Measurements from ENCODE around the gene FAM98B. TPM values are rescaled to one million over a fixed set of nuclear protein-coding genes. Genes with fewer than 3 reads are reported as not detected.

The FAM98B gene
- total and polyA plus RNA-seq, 2 of the 8 experiments (the other 6 are each of a cell fraction or from before 2014, with no cell fraction given) = 5.9 to 48.4 TPM

GRCh38 chr15:38520035-38520434, 66.1 kb downstream of the FAM98B start:
- Histone ChIP-seq H2BK120ac (replicated peaks; ENCODE audit: low read depth, low read length) (no peak overlapping the region), H2BK15ac (ENCODE audit: low read length) (no peak overlapping the region), H2AFZ (ENCODE audit: low read length) (no peak overlapping the region), H3K36me3 (ENCODE audit: control insufficient read depth in 2 of 4, insufficient read depth in 4 of 4, low read length in 3 of 4) (no peaks in the 10 kb centered on the region), H3K23me2 (ENCODE audit: low read depth, low read length) (peaks cover 1% of the 10 kb centered on the region; the same call in 1 of the 2 replicates), H2BK12ac (ENCODE audit: low read depth, low read length) (no peak overlapping the region), H4K91ac (replicated peaks; ENCODE audit: insufficient read length, low read length) (no peak overlapping the region), H3K27me3 (replicated peaks in 1 of 4; ENCODE audit: control insufficient read depth in 3 of 4, extremely low read depth in 1 of 4, insufficient read depth in 3 of 4, low read length in 3 of 4) (no peaks in the 10 kb centered on the region), H4K8ac (ENCODE audit: extremely low read depth, insufficient read depth, low read length) (no peak overlapping the region), H3K4me3 (ENCODE audit: extremely low read depth in 1 of 4, insufficient read depth in 2 of 4, low read depth in 3 of 4, low read length in 4 of 4) (no peak overlapping the region), H2AK5ac (ENCODE audit: low read depth, low read length) (no peak overlapping the region), H3K4ac (replicated peaks; ENCODE audit: insufficient read length, low read depth, low read length) (no peak overlapping the region), H3K56ac (replicated peaks; ENCODE audit: insufficient read length, low read depth, low read length) (no peak overlapping the region), H3K79me1 (ENCODE audit: low read depth, low read length) (no peaks in the 10 kb centered on the region), H3K9ac (replicated peaks in 1 of 4; ENCODE audit: extremely low read depth in 1 of 4, low read depth in 3 of 4, low read length in 3 of 4) (no peak overlapping the region), H3K23ac (ENCODE audit: insufficient read length) (no peak overlapping the region), H3K14ac (ENCODE audit: insufficient read length) (no peak overlapping the region), H3K79me2 (ENCODE audit: control insufficient read depth in 1 of 2, insufficient read depth in 2 of 2, low read length in 2 of 2) (no peaks in the 10 kb centered on the region), H3K4me1 (replicated peaks in 1 of 4; ENCODE audit: control insufficient read depth in 3 of 4, insufficient read depth in 4 of 4, low read length in 3 of 4) (peaks cover 0 to 13% (median 5%) of the 10 kb centered on the region in 4 experiments; a peak in 6 of 7 replicates), H3K18ac (ENCODE audit: extremely low read depth, low read length) (no peak overlapping the region), H4K20me1 (replicated peaks in 1 of 2; ENCODE audit: control insufficient read depth in 1 of 2, insufficient read depth in 2 of 2, low read length in 2 of 2) (no peaks in the 10 kb centered on the region), H3K4me2 (ENCODE audit: insufficient read depth in 1 of 2, low read depth in 2 of 2, low read length in 2 of 2) (no peak overlapping the region), H4K5ac (ENCODE audit: insufficient read length, low read depth, low read length) (no peak overlapping the region), H2BK20ac (ENCODE audit: low read length) (no peak overlapping the region), H3K9me3 (ENCODE audit: insufficient read depth in 2 of 2, low read depth in 1 of 2, low read length in 1 of 2) (no peaks in the 10 kb centered on the region), H3K27ac (ENCODE audit: low read depth, low read length) (no peak overlapping the region), H2BK5ac (ENCODE audit: low read depth, low read length) (no peak overlapping the region)
- DNase-seq (ENCODE audit: low read depth in 1 of 2, low spot score in 2 of 2) (no peak), FAIRE-seq (no peak)
- ChIA-PET POLR2A (ENCODE audit: partially characterized antibody) (no interaction called here), CTCF (ENCODE audit: partially characterized antibody) (interaction anchor here (1.0 to 2.6 kb wide), 5 partner anchors 14 to 180 kb away, joined by 3 to 7 read pairs (median 5); partner anchors contain the start of gene FAM98B)
- WGBS, 2 experiments (ENCODE audit: extremely low coverage in 1 of 2, insufficient coverage in 1 of 2, insufficient read length in 1 of 2, insufficient replicate concordance in 2 of 2, low coverage in 1 of 2, low lambda C conversion rate in 2 of 2, missing lambda C conversion rate in 1 of 2) = 94% methylated on average over 3 of the region's 3 CpGs; no CpG with 5 or more reads in 1 of the 2 experiments
- TF ChIP-seq YY1 (IDR thresholded peaks at IDR 0.05; ENCODE audit: low read depth, low read length) (no peak), RFX5 (IDR thresholded peaks at IDR 0.05; ENCODE audit: borderline replicate concordance, low read depth, low read length) (no peak), SIX5 (IDR thresholded peaks at IDR 0.05; ENCODE audit: low read depth, low read length) (no peak), CEBPB (IDR thresholded peaks at IDR 0.05; ENCODE audit: low read depth, low read length) (no peak), GTF2F1 (IDR thresholded peaks at IDR 0.05; ENCODE audit: borderline replicate concordance, low read depth, low read length) (no peak), SP2 (IDR thresholded peaks at IDR 0.05; ENCODE audit: low read length) (no peak), RAD21 (IDR thresholded peaks at IDR 0.05 in 1 of 2, conservative IDR thresholded peaks at IDR 0.05 in 1 of 2; ENCODE audit: low read depth in 2 of 2, low read length in 2 of 2) (no peak), SRF (IDR thresholded peaks at IDR 0.05; ENCODE audit: low read depth, low read length) (no peak), SIN3A (conservative IDR thresholded peaks at IDR 0.05 in 1 of 2, IDR thresholded peaks at IDR 0.05 in 1 of 2; ENCODE audit: low read depth in 1 of 2, low read length in 2 of 2) (no peak), SP1 (IDR thresholded peaks at IDR 0.05; ENCODE audit: low read depth, low read length) (no peak), USF2 (IDR thresholded peaks at IDR 0.05; ENCODE audit: low read length) (no peak), RNF2 (IDR thresholded peaks at IDR 0.05; ENCODE audit: borderline replicate concordance, low read depth, low read length, missing control alignments, poor library complexity, severe bottlenecking) (no peak), BACH1 (IDR thresholded peaks at IDR 0.05; ENCODE audit: low read length) (no peak), JUND (IDR thresholded peaks at IDR 0.05; ENCODE audit: low read length) (no peak)
